Body of pancreas (tissue), 4 donors: ENCODE results near the gene CCDC33. TPM values are rescaled to one million over a fixed set of nuclear protein-coding genes. Genes with fewer than 3 reads are reported as not detected.

ENCODE experiments used
- ATAC-seq: fragments of 150-250 bp; one replicate; pipeline ENCODE4 v1.9.1; 2016
- DNase-seq, 4 donors: peaks; one replicate each; pipeline ENCODE4 v3.0.0-alpha.2; 2019
- H3K27ac ChIP-seq, 4 donors: fragments of 200-600 bp; sonication (generic); 1 replicate in 3 of 4; 2 replicates in 1 of 4; pipeline versions ENCODE4 v1.5.1 to v1.6.1; 2016 to 2019; ENCODE audit warnings: mild to moderate bottlenecking in 1 of 4, mixed read lengths in 1 of 4, moderate library complexity in 1 of 4
- H3K27me3 ChIP-seq, 2 donors: fragments of 200-600 bp; sonication (generic); one replicate each; pipeline ENCODE4 v1.6.0; 2016; ENCODE audit warnings: mild to moderate bottlenecking in 1 of 2
- H3K36me3 ChIP-seq, 2 donors: fragments of 200-600 bp; sonication (generic); replicated peaks in 1 of 2; 2 replicates each; pipeline ENCODE4 v1.5.1; 2016; ENCODE audit warnings: low read depth in 2 of 2; ENCODE audit not compliant: insufficient read depth in 1 of 2
- H3K4me1 ChIP-seq: fragments of 200-600 bp; sonication (generic); one replicate; pipeline ENCODE4 v1.6.0; 2016
- H3K4me3 ChIP-seq, 2 donors: fragments of 200-600 bp; sonication (generic); 1 replicate in 1 of 2; 2 replicates in 1 of 2; pipeline ENCODE4 v1.5.1; 2016 to 2019
- H3K9me3 ChIP-seq, 3 donors: fragments of 200-600 bp; sonication (generic); 1 replicate in 2 of 3; 2 replicates in 1 of 3; pipeline ENCODE4 v1.5.1; 2016
- CTCF ChIP-seq, 7 experiments: fragments of 450-650 bp in 4 of 7; fragments of 200-600 bp in 3 of 7; sonication (generic) in 3 of 7; IDR thresholded peaks; one replicate each; pipeline ENCODE4 v1.5.1; 2016 to 2019; ENCODE audit warnings: antibody characterized with exemption in 7 of 7
- POLR2A ChIP-seq, 3 donors: fragments of 450-650 bp; IDR thresholded peaks; one replicate each; pipeline ENCODE4 v1.6.1; 2016; ENCODE audit warnings: antibody characterized with exemption in 3 of 3, mild to moderate bottlenecking in 2 of 3
- WGBS, 2 donors: methylation state at CpG; one replicate each; pipeline ENCODE4 v1.1.5; 2017; 5-methylcytosine and 5-hydroxymethylcytosine counted together
- intact Hi-C: fragments of 100-400 bp; cut with DNase I; formaldehyde crosslinking; loops from one replicate; pipeline ENCODE4 v1.15.1; 2023
- total RNA-seq, 2 donors: library from RNA; depleted of rRNA; stranded (reverse); fragments of >200 nt; gene quantifications; one replicate each; pipeline ENCODE4 v1.1.0, GENCODE V29; 2016

CCDC33 gene
- total RNA-seq, 2 donors from 2014 or later, result not detected

DNA sequence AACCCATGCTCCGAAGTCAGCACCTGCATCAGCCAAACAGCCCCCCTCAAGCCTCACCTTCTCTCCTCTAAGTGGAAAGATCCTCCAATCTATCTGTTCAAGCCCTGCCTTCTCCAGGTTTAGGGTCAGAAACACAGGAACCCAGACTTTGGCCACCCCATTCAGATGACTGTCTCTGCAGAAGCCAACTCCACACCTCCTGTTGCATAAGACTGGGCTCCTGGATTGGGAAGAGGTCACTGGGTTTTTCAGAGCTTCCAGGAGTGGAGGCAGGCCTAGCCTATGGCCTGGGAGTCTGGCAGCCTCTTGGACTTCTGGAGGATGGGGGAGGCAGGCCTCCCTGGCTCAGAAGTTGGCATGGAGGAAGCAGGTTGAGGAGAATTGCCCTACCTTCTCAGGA, 21.5 kb downstream of the CCDC33 start:
- Histone ChIP-seq H3K9me3 (no peaks in the 10 kb centered on the region), H3K36me3 (no peaks in the 10 kb centered on the region), H3K27me3 (no peaks in the 10 kb centered on the region), H3K4me3 (no peak overlapping the region), H3K4me1 (no peaks in the 10 kb centered on the region), H3K27ac (no peak overlapping the region)
- ATAC-seq (no peak), DNase-seq (no peak)
- 78 to 83% methylated on average over 1 of the region's 1 CpG for WGBS, 2 donors
- intact Hi-C loops, result no loop called here
- TF ChIP-seq CTCF (IDR thresholded peaks at IDR 0.05) (no peak), POLR2A (IDR thresholded peaks at IDR 0.05) (no peak)

- no peak for TF ChIP-seq CTCF (IDR thresholded peaks at IDR 0.05)
- no peak for TF ChIP-seq POLR2A (IDR thresholded peaks at IDR 0.05)
- ATAC-seq, result no peak
- Histone ChIP-seq H3K27me3 (no peaks in the 10 kb centered on the region), H3K4me1 (no peaks in the 10 kb centered on the region), H3K9me3 (no peaks in the 10 kb centered on the region), H3K36me3 (no peaks in the 10 kb centered on the region), H3K4me3 (no peak overlapping the region), H3K27ac (no peak overlapping the region)
- 54 to 66% methylated on average over 3 to 7 of the region's 7 CpGs for WGBS, 2 donors
- intact Hi-C loops, result no loop called here
- no peak for DNase-seq
Observed at GRCh38 chr15:74258456-74259291, 22.5 kb downstream of the CCDC33 start.

DNA sequence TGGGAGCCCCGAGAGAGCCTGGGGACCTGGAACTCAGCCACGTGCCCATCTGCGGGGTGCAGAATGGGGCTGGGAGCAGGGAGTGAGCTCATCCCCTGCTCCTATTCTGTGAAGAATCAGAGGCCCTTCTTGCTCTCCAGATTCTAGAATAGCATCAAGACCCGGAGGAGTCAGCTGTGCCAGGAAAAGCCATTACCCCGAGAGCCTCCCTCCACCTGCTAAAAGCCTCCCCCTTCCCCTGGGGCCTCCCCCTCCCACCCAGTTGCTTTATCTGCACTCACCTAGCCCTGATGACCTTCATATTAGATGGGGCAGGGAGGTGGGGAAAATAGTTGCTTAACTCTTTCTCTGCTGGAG, 23.1 kb downstream of the CCDC33 start:
- DNase-seq (no peak), ATAC-seq (no peak)
- Histone ChIP-seq H3K27me3 (no peaks in the 10 kb centered on the region), H3K4me1 (no peaks in the 10 kb centered on the region), H3K9me3 (no peaks in the 10 kb centered on the region), H3K36me3 (no peaks in the 10 kb centered on the region), H3K27ac (no peak overlapping the region), H3K4me3 (no peak overlapping the region)
- no peak for TF ChIP-seq POLR2A (IDR thresholded peaks at IDR 0.05)
- no peak for TF ChIP-seq CTCF (IDR thresholded peaks at IDR 0.05)
- intact Hi-C loops, result no loop called here
- 25 to 45% methylated on average over 2 to 5 of the region's 5 CpGs for WGBS, 2 donors

GRCh38 chr15:74259821-74260607, 23.9 kb downstream of the CCDC33 start:
- no peak overlapping the region for H3K4me3 ChIP-seq
- H3K27ac ChIP-seq, result no peak overlapping the region
- WGBS, 2 donors, result 71 to 82% methylated on average over 5 to 12 of the region's 12 CpGs
- intact Hi-C loops, result no loop called here
- no peak for TF ChIP-seq POLR2A (IDR thresholded peaks at IDR 0.05)
- TF ChIP-seq CTCF (IDR thresholded peaks at IDR 0.05), result no peak
- H3K4me1 ChIP-seq, result no peaks in the 10 kb centered on the region
- H3K9me3 ChIP-seq, result no peaks in the 10 kb centered on the region
- DNase-seq (no peak), ATAC-seq (no peak)
- H3K27me3 ChIP-seq, result no peaks in the 10 kb centered on the region
- no peaks in the 10 kb centered on the region for H3K36me3 ChIP-seq
